ENCODE results near the gene GRB2. TPM values are rescaled to one million over a fixed set of nuclear protein-coding genes. Genes with fewer than 3 reads are reported as not detected.
A peak's percentile ranks its signal among the peaks of the same experiment; 100 is the strongest.
"Not testable (repeated sequence)": the region's sequence is repeated elsewhere in the genome, so short reads cannot be mapped to it uniquely, and the experiment has no call there.

The GRB2 gene
- total RNA-seq, 1 donor: 68.8 TPM

GRCh38 chr17:75288770-75289114, 116.7 kb downstream of the GRB2 start:
- Histone ChIP-seq H3K27ac (ENCODE audit: low read depth, low read length) (peak overlapping the region; percentile 61), H3K9me3 (ENCODE audit: low read depth, low read length) (no peaks in the 10 kb centered on the region), H2AFZ (ENCODE audit: low read length) (peak overlapping the region; percentile 98), H3K36me3 (ENCODE audit: insufficient read depth, low read length) (no peaks in the 10 kb centered on the region), H3K79me2 (ENCODE audit: insufficient read depth, low read length) (peaks cover 7% of the 10 kb centered on the region), H3K4me2 (ENCODE audit: insufficient read depth, low read length) (peak overlapping the region; percentile 100), H3K27me3 (ENCODE audit: insufficient read depth, low read length) (no peaks in the 10 kb centered on the region), H3K4me3 (ENCODE audit: insufficient read depth, low read length) (peak overlapping the region; percentile 84), H4K20me1 (ENCODE audit: insufficient read depth, low read length) (no peaks in the 10 kb centered on the region), H3K4me1 (ENCODE audit: insufficient read depth, low read length) (no peaks in the 10 kb centered on the region)
- no peak for TF ChIP-seq CTCF (IDR thresholded peaks at IDR 0.05; ENCODE audit: extremely low read depth, low read depth, low read length)
- no peak for DNase-seq (ENCODE audit: insufficient read length, low spot score, missing footprints)

GRCh38 chr17:75288359-75288758, 117.1 kb downstream of the GRB2 start:
- Histone ChIP-seq H4K20me1 (ENCODE audit: insufficient read depth, low read length) (no peaks in the 10 kb centered on the region), H2AFZ (ENCODE audit: low read length) (no peak overlapping the region), H3K79me2 (ENCODE audit: insufficient read depth, low read length) (peaks cover 7% of the 10 kb centered on the region), H3K4me2 (ENCODE audit: insufficient read depth, low read length) (peak overlapping the region; percentile 100), H3K36me3 (ENCODE audit: insufficient read depth, low read length) (no peaks in the 10 kb centered on the region), H3K4me1 (ENCODE audit: insufficient read depth, low read length) (no peaks in the 10 kb centered on the region), H3K27me3 (ENCODE audit: insufficient read depth, low read length) (no peaks in the 10 kb centered on the region), H3K27ac (ENCODE audit: low read depth, low read length) (no peak overlapping the region), H3K4me3 (ENCODE audit: insufficient read depth, low read length) (peak overlapping the region; percentile 84), H3K9me3 (ENCODE audit: low read depth, low read length) (no peaks in the 10 kb centered on the region)
- peak; percentile 73 for DNase-seq (ENCODE audit: insufficient read length, low spot score, missing footprints)
- no peak for TF ChIP-seq CTCF (IDR thresholded peaks at IDR 0.05; ENCODE audit: extremely low read depth, low read depth, low read length)

- Histone ChIP-seq H3K27me3 (ENCODE audit: insufficient read depth, low read length) (no peaks in the 10 kb centered on the region), H2AFZ (ENCODE audit: low read length) (no peak overlapping the region), H3K9me3 (ENCODE audit: low read depth, low read length) (no peaks in the 10 kb centered on the region), H3K4me1 (ENCODE audit: insufficient read depth, low read length) (no peaks in the 10 kb centered on the region), H3K36me3 (ENCODE audit: insufficient read depth, low read length) (no peaks in the 10 kb centered on the region), H3K4me3 (ENCODE audit: insufficient read depth, low read length) (no peak overlapping the region), H4K20me1 (ENCODE audit: insufficient read depth, low read length) (no peaks in the 10 kb centered on the region), H3K4me2 (ENCODE audit: insufficient read depth, low read length) (no peak overlapping the region), H3K27ac (ENCODE audit: low read depth, low read length) (no peak overlapping the region), H3K79me2 (ENCODE audit: insufficient read depth, low read length) (peaks cover 7% of the 10 kb centered on the region)
- DNase-seq (ENCODE audit: insufficient read length, low spot score, missing footprints): no peak
- no peak for TF ChIP-seq CTCF (IDR thresholded peaks at IDR 0.05; ENCODE audit: extremely low read depth, low read depth, low read length)
Observed at GRCh38 chr17:75287221-75287620, 118.3 kb downstream of the GRB2 start.

GRCh38 chr17:75285123-75285522, 120.4 kb downstream of the GRB2 start:
- Histone ChIP-seq H3K36me3 (ENCODE audit: insufficient read depth, low read length) (peaks cover 3% of the 10 kb centered on the region), H3K27me3 (ENCODE audit: insufficient read depth, low read length) (no peaks in the 10 kb centered on the region), H4K20me1 (ENCODE audit: insufficient read depth, low read length) (no peaks in the 10 kb centered on the region), H3K79me2 (ENCODE audit: insufficient read depth, low read length) (peaks cover 7% of the 10 kb centered on the region), H2AFZ (ENCODE audit: low read length) (no peak overlapping the region), H3K9me3 (ENCODE audit: low read depth, low read length) (no peaks in the 10 kb centered on the region), H3K4me3 (ENCODE audit: insufficient read depth, low read length) (no peak overlapping the region), H3K4me2 (ENCODE audit: insufficient read depth, low read length) (no peak overlapping the region), H3K4me1 (ENCODE audit: insufficient read depth, low read length) (no peaks in the 10 kb centered on the region), H3K27ac (ENCODE audit: low read depth, low read length) (no peak overlapping the region)
- no peak for TF ChIP-seq CTCF (IDR thresholded peaks at IDR 0.05; ENCODE audit: extremely low read depth, low read depth, low read length)
- DNase-seq (ENCODE audit: insufficient read length, low spot score, missing footprints): no peak

- not testable (repeated sequence) for H2AFZ ChIP-seq (ENCODE audit: low read length); H3K4me2 ChIP-seq (ENCODE audit: insufficient read depth, low read length); H3K27me3 ChIP-seq (ENCODE audit: insufficient read depth, low read length); H3K4me3 ChIP-seq (ENCODE audit: insufficient read depth, low read length); H3K9me3 ChIP-seq (ENCODE audit: low read depth, low read length); DNase-seq (ENCODE audit: insufficient read length, low spot score, missing footprints); H3K36me3 ChIP-seq (ENCODE audit: insufficient read depth, low read length); H3K4me1 ChIP-seq (ENCODE audit: insufficient read depth, low read length); H3K27ac ChIP-seq (ENCODE audit: low read depth, low read length); H3K79me2 ChIP-seq (ENCODE audit: insufficient read depth, low read length); H4K20me1 ChIP-seq (ENCODE audit: insufficient read depth, low read length)
Observed at GRCh38 chr17:75280189-75280588, 125.3 kb downstream of the GRB2 start.

Measured in osteoblast (primary cell).